SK-N-SH treated with all-trans-retinoic acid at 6 μM for 48 hours (cell line): ENCODE data around the gene S1PR3.

Source experiments
- ARNTL ChIP-seq: fragments of 450-650 bp; formaldehyde crosslinking; IDR thresholded peaks from 2 replicates; pipeline ENCODE4 v1.5.0; 2020; ENCODE audit warnings: low read depth, mild to moderate bottlenecking, moderate library complexity, borderline replicate concordance
- CSDC2 ChIP-seq: fragments of 250-450 bp; sonication (Bioruptor Pico); IDR thresholded peaks from 2 replicates; pipeline ENCODE4 v1.5.0; 2020; ENCODE audit warnings: mild to moderate bottlenecking, moderate library complexity
- ESRRG ChIP-seq: fragments of 250-450 bp; sonication (Bioruptor Pico); IDR thresholded peaks from 2 replicates; pipeline ENCODE4 v1.6.1; 2021; ENCODE audit warnings: mild to moderate bottlenecking
- GLIS3 ChIP-seq: fragments of 250-450 bp; sonication (Bioruptor Pico); IDR thresholded peaks from 2 replicates; pipeline ENCODE4 v1.5.0; 2020; ENCODE audit warnings: mild to moderate bottlenecking, moderate library complexity
- OSR1 ChIP-seq: fragments of 250-450 bp; sonication (Bioruptor Pico); IDR thresholded peaks from 2 replicates; pipeline ENCODE4 v1.8.0; 2022; ENCODE audit warnings: moderate library complexity, mild to moderate bottlenecking, inconsistent platforms
- SNAI2 ChIP-seq: fragments of 250-450 bp; sonication (Bioruptor Pico); IDR thresholded peaks from 2 replicates; pipeline ENCODE4 v1.5.0; 2020; ENCODE audit warnings: mild to moderate bottlenecking, moderate library complexity
- TCF4 ChIP-seq: fragments of 250-450 bp; sonication (Bioruptor Pico); IDR thresholded peaks from 2 replicates; pipeline ENCODE4 v1.8.0; 2021; ENCODE audit warnings: mild to moderate bottlenecking, moderate library complexity, borderline replicate concordance
- ZFP3 ChIP-seq: fragments of 250-450 bp; sonication (Bioruptor Pico); IDR thresholded peaks from 2 replicates; pipeline ENCODE4 v1.5.0; 2020; ENCODE audit warnings: mild to moderate bottlenecking, moderate library complexity
- ZFP30 ChIP-seq: fragments of 450-650 bp; formaldehyde crosslinking; IDR thresholded peaks from 2 replicates; pipeline ENCODE4 v1.5.0; 2022; ENCODE audit warnings: mild to moderate bottlenecking, moderate library complexity
- ZNF565 ChIP-seq: fragments of 450-650 bp; formaldehyde crosslinking; conservative IDR thresholded peaks from 2 replicates; pipeline ENCODE4 v1.5.0; 2020; ENCODE audit warnings: low read depth, mild to moderate bottlenecking, moderate library complexity
- TF ChIP-seq, protein P1 (sequence below): fragments of 250-450 bp; sonication (Bioruptor Pico); IDR thresholded peaks from 2 replicates; pipeline ENCODE4 v1.5.1; 2020; ENCODE audit warnings: low read depth, mild to moderate bottlenecking, moderate library complexity
- TF ChIP-seq, protein P2 (sequence below): fragments of 250-450 bp; sonication (Bioruptor Pico); IDR thresholded peaks from 2 replicates; pipeline ENCODE4 v1.8.0; 2020; ENCODE audit warnings: mild to moderate bottlenecking, moderate library complexity, borderline replicate concordance
- TF ChIP-seq, protein P3 (sequence below): fragments of 250-450 bp; sonication (Bioruptor Pico); IDR thresholded peaks from 2 replicates; pipeline ENCODE4 v1.5.1; 2021; ENCODE audit warnings: mild to moderate bottlenecking, moderate library complexity

DNA sequence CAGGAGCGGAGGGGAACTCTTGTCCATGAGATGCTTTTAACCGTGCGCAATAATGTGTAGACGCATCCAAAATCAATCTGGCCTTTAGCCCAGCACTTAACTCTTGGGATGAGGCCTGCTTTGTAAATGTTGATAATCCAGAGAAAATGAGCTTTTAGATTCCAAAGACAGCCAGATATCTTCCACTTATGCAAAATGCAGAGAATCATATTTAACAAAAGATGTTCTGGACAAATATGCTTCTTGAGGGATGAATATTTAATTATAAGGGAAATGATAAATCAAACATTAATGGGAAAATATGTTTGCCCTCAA lies 5.6 kb downstream of the S1PR3 start:
- no peak for TF ChIP-seq ESRRG (CRISPR knock-in tag)
- no peak for TF ChIP-seq ZFP30
- TF ChIP-seq, protein P1, sequence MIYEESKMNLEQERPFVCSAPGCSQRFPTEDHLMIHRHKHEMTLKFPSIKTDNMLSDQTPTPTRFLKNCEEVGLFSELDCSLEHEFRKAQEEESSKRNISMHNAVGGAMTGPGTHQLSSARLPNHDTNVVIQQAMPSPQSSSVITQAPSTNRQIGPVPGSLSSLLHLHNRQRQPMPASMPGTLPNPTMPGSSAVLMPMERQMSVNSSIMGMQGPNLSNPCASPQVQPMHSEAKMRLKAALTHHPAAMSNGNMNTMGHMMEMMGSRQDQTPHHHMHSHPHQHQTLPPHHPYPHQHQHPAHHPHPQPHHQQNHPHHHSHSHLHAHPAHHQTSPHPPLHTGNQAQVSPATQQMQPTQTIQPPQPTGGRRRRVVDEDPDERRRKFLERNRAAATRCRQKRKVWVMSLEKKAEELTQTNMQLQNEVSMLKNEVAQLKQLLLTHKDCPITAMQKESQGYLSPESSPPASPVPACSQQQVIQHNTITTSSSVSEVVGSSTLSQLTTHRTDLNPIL: no peak
- TF ChIP-seq, protein P2, sequence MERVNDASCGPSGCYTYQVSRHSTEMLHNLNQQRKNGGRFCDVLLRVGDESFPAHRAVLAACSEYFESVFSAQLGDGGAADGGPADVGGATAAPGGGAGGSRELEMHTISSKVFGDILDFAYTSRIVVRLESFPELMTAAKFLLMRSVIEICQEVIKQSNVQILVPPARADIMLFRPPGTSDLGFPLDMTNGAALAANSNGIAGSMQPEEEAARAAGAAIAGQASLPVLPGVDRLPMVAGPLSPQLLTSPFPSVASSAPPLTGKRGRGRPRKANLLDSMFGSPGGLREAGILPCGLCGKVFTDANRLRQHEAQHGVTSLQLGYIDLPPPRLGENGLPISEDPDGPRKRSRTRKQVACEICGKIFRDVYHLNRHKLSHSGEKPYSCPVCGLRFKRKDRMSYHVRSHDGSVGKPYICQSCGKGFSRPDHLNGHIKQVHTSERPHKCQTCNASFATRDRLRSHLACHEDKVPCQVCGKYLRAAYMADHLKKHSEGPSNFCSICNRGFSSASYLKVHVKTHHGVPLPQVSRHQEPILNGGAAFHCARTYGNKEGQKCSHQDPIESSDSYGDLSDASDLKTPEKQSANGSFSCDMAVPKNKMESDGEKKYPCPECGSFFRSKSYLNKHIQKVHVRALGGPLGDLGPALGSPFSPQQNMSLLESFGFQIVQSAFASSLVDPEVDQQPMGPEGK (CRISPR knock-in tag): no peak
- no peak for TF ChIP-seq TCF4 (CRISPR knock-in tag)
- TF ChIP-seq ZNF565 (CRISPR knock-in tag): no peak
- no peak for TF ChIP-seq GLIS3 (CRISPR knock-in tag)
- no peak for TF ChIP-seq SNAI2
- TF ChIP-seq ARNTL (CRISPR knock-in tag): no peak
- TF ChIP-seq CSDC2 (CRISPR knock-in tag): no peak
- no peak for TF ChIP-seq ZFP3 (CRISPR knock-in tag)
- no peak for TF ChIP-seq OSR1 (CRISPR knock-in tag)
- TF ChIP-seq, protein P3, sequence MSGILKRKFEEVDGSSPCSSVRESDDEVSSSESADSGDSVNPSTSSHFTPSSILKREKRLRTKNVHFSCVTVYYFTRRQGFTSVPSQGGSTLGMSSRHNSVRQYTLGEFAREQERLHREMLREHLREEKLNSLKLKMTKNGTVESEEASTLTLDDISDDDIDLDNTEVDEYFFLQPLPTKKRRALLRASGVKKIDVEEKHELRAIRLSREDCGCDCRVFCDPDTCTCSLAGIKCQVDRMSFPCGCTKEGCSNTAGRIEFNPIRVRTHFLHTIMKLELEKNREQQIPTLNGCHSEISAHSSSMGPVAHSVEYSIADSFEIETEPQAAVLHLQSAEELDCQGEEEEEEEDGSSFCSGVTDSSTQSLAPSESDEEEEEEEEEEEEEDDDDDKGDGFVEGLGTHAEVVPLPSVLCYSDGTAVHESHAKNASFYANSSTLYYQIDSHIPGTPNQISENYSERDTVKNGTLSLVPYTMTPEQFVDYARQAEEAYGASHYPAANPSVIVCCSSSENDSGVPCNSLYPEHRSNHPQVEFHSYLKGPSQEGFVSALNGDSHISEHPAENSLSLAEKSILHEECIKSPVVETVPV (CRISPR knock-in tag): no peak
